CD8-positive, alpha-beta memory T cell (primary cell): ENCODE data around the gene TGM4. TPM values are rescaled to one million over a fixed set of nuclear protein-coding genes. Genes with fewer than 3 reads are reported as not detected.

Experiments
- CTCF ChIA-PET: fragments of 350-600 bp; sonication (Branson Sonifier 250); formaldehyde crosslinking; loops from one replicate; lab custom pipeline; 2021; ENCODE audit warnings: antibody characterized with exemption; lab: Charles Lee
- POLR2A ChIA-PET: fragments of 350-600 bp; sonication (Branson Sonifier 250); formaldehyde crosslinking; loops from one replicate; lab custom pipeline; 2021; ENCODE audit warnings: antibody characterized with exemption; lab: Charles Lee
- DNase-seq, 5 donors: peaks; one replicate each; pipeline versions ENCODE4 v3.0.0 to v3.0.0-alpha.2; 2020 to 2022; ENCODE audit warnings: mixed read lengths in 1 of 5
- H3K27ac ChIP-seq: one replicate; pipeline ENCODE4 v1.7.0; 2013; ENCODE audit warnings: low read depth, mild to moderate bottlenecking, low read length, moderate library complexity
- H3K27me3 ChIP-seq: 2 replicates; pipeline ENCODE4 v1.7.0; 2013; ENCODE audit warnings: low read length, mild to moderate bottlenecking; ENCODE audit not compliant: insufficient read depth, poor library complexity, severe bottlenecking
- H3K36me3 ChIP-seq: 2 replicates; pipeline ENCODE4 v1.7.0; 2013; ENCODE audit warnings: mild to moderate bottlenecking, low read length, moderate library complexity; ENCODE audit not compliant: insufficient read depth
- H3K4me1 ChIP-seq: 2 replicates; pipeline ENCODE4 v1.7.0; 2013; ENCODE audit warnings: mild to moderate bottlenecking, low read length, moderate library complexity; ENCODE audit not compliant: insufficient read depth
- H3K4me3 ChIP-seq: 2 replicates; pipeline ENCODE4 v1.7.0; 2013; ENCODE audit warnings: mild to moderate bottlenecking, low read length
- H3K9me3 ChIP-seq: 2 replicates; pipeline ENCODE4 v1.7.0; 2013; ENCODE audit warnings: mild to moderate bottlenecking, low read length
- H3K27ac Mint-ChIP-seq, 8 donors: one replicate each; pipeline ENCODE4 v1.8.0; 2020 to 2021; ENCODE audit warnings: mixed read lengths in 8 of 8, mild to moderate bottlenecking in 6 of 8, inconsistent platforms in 3 of 8, moderate library complexity in 3 of 8
- H3K27me3 Mint-ChIP-seq, 2 donors: one replicate each; pipeline ENCODE4 v1.8.0; 2020 to 2021; ENCODE audit warnings: mixed read lengths in 2 of 2, mild to moderate bottlenecking in 1 of 2, moderate library complexity in 1 of 2
- H3K36me3 Mint-ChIP-seq, 3 donors: one replicate each; pipeline ENCODE4 v1.8.0; 2020 to 2021; ENCODE audit warnings: mixed read lengths in 3 of 3, inconsistent platforms in 1 of 3, mild to moderate bottlenecking in 1 of 3
- H3K4me1 Mint-ChIP-seq, 3 donors: one replicate each; pipeline ENCODE4 v1.8.0; 2020 to 2021; ENCODE audit warnings: mixed read lengths in 3 of 3, inconsistent platforms in 1 of 3, mild to moderate bottlenecking in 1 of 3
- H3K4me3 Mint-ChIP-seq, 7 donors: one replicate each; pipeline ENCODE4 v1.8.0; 2020 to 2021; ENCODE audit warnings: mixed read lengths in 7 of 7, mild to moderate bottlenecking in 6 of 7, moderate library complexity in 4 of 7, inconsistent platforms in 2 of 7
- H3K9me3 Mint-ChIP-seq, 5 donors: one replicate each; pipeline ENCODE4 v1.8.0; 2020 to 2022; ENCODE audit warnings: mixed read lengths in 5 of 5, mild to moderate bottlenecking in 3 of 5, moderate library complexity in 2 of 5, inconsistent platforms in 1 of 5
- polyA plus RNA-seq: library from polyadenylated mRNA; unstranded; fragments of 300-500 nt; fragmentation: Illumina TruSeq; gene quantifications from one replicate; pipeline ENCODE4 v1.2.3, GENCODE V29; 2021
- total RNA-seq, 2 experiments: library from RNA; stranded (reverse); gene quantifications; one replicate each; pipeline ENCODE4 v1.2.3, GENCODE V29; 2021

Gene TGM4
- total and polyA plus RNA-seq, 3 experiments from 2014 or later, result 0.43 TPM; not detected in 2

DNA sequence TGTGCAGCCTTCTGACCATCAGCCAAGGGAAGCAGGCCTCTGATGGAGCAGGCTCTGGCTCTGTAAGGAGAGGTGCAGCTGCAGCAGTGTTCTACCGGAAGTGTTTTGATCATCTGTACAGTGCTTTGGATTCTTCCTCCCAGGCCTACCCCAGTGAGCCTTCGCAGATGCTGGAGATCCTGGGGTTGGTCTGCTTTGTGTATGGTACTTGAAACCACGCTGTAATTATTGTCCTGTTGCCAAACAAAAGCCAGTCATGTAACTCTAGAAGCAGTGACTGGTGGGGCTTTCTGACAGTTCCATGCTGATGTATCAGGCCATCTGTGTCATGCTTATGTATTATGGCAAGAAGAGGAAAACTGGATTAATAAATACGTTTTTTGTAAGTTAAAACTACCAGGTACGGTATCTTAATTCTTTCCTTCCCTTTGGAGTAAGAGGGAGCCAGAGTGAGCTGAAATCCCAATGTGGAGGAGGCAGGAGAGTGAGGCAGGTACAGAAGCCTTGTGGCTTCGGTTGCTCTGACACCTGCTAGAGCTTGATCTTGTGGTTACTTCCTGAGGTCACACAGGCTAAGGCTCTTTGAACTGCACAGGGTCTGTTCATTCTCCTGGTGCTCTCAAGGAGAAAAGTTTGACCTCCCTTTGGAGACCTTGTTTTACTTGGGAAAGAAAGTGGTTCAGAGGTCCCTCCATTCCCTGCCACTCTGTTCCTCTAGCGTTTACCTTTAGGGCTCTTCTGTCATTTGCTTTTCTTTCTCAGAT, 9.0 kb upstream of the TGM4 start:
- ChIA-PET POLR2A (no interaction called here), CTCF (no interaction called here)
- Histone ChIP-seq H3K4me1 (peaks cover 35% of the 10 kb centered on the region), H3K36me3 (no peaks in the 10 kb centered on the region), H3K27me3 (no peaks in the 10 kb centered on the region), H3K27ac (no peak overlapping the region), H3K4me3 (no peak overlapping the region), H3K9me3 (no peaks in the 10 kb centered on the region)
- H3K4me1 Mint-ChIP-seq, result peaks cover 48 to 59% (median 55%) of the 10 kb centered on the region in 3 donors
- peaks cover 0 to 4% (median 0%) of the 10 kb centered on the region in 5 donors for H3K9me3 Mint-ChIP-seq
- H3K4me3 Mint-ChIP-seq, result peak overlapping the region in 6 of 7 donors; percentile 29 to 70 (median 59)
- DNase-seq, result peak in 2 of 5 donors; percentile 29 to 38
- peak overlapping the region; percentile 79 to 95 (median 85) for H3K27ac Mint-ChIP-seq
- no peaks in the 10 kb centered on the region for H3K27me3 Mint-ChIP-seq
- H3K36me3 Mint-ChIP-seq, result peaks cover 0 to 6% (median 2%) of the 10 kb centered on the region in 3 donors

DNA sequence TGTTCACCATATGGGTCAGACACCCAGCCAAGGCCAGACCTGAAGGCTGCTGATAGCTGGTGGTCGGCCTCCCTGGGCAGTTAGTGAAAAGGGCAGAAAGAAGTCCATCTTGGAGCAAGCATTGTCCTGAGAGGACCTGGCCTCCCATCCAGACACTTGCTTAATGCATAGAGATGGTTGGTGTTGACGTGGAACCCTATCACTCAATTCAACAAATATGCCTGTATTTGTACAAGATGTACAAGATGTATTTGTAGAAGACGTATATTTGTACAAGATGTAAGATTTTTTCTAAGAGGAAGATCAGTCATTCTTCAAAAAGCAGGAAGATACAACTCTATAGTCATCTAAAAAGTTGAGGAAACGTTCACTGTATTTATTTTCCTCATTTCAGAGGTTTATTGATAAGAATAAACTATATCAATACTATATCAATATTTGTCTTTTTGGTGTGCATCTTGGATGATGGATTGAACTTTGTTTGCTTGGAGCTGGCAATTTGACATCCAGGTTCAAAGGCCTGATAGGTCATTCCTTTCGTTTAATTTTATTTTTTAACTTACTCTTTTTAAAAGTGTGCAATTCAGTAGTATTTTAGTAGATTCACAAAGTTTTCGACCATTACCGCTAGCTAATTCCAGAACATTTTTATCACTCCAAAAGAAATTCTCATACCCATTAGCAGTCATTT, 6.8 kb upstream of the TGM4 start:
- Histone ChIP-seq H3K36me3 (no peaks in the 10 kb centered on the region), H3K9me3 (no peaks in the 10 kb centered on the region), H3K4me3 (no peak overlapping the region), H3K27ac (no peak overlapping the region), H3K4me1 (peaks cover 32% of the 10 kb centered on the region), H3K27me3 (no peaks in the 10 kb centered on the region)
- Mint-ChIP-seq H3K27ac (peak overlapping the region in 6 of 8 donors; percentile 45 to 90 (median 82)), H3K27me3 (no peaks in the 10 kb centered on the region), H3K36me3 (peaks cover 0 to 3% (median 2%) of the 10 kb centered on the region in 3 donors), H3K9me3 (peaks cover 0 to 4% (median 0%) of the 10 kb centered on the region in 5 donors), H3K4me3 (peak overlapping the region in 1 of 7 donors; percentile 50), H3K4me1 (peaks cover 42 to 56% (median 47%) of the 10 kb centered on the region in 3 donors)
- ChIA-PET CTCF (no interaction called here), POLR2A (no interaction called here)
- DNase-seq, result no peak

DNA sequence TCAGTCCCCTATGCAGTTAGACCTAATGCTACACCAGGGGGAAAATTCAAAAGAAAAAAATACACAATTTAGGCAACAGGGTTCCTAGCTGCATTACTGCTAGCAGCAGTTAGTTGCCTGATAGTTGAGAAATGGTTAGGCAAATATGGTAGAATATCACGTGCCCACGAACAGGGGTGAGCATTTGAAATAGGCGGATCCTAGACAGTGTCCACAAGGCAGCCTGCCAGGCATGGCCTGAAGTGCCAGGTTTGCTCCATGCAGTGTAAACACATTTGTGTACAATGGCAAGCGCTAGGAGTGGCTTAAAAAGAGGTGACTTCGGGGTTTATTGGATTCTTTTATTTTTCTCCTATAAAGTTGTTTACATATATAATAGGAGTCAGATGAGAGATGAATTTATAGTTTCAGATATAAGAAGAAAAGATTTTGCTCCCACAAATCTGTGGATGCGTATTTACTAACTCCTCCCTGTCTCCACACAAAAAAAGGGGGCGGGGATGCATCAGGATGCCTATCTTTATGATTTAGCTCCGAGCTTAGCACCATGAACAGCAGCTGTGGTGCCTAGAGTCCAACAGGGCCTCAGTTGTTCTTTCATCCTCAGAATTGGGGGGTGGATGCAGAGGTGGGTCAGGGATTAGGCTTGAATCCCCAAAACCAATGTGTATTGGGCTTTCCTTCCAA, 3.9 kb upstream of the TGM4 start:
- Histone ChIP-seq H3K27me3 (no peaks in the 10 kb centered on the region), H3K4me1 (peaks cover 9% of the 10 kb centered on the region), H3K9me3 (no peaks in the 10 kb centered on the region), H3K27ac (no peak overlapping the region), H3K4me3 (no peak overlapping the region), H3K36me3 (no peaks in the 10 kb centered on the region)
- Mint-ChIP-seq H3K27me3 (no peaks in the 10 kb centered on the region), H3K4me1 (peaks cover 17 to 26% (median 22%) of the 10 kb centered on the region in 3 donors), H3K27ac (peak overlapping the region in 1 of 8 donors; percentile 74), H3K36me3 (peaks cover 0 to 3% (median 2%) of the 10 kb centered on the region in 3 donors), H3K4me3 (no peak overlapping the region), H3K9me3 (peaks cover 0 to 4% (median 0%) of the 10 kb centered on the region in 5 donors)
- DNase-seq, result no peak
- CTCF ChIA-PET, result no interaction called here
- POLR2A ChIA-PET, result no interaction called here

DNA sequence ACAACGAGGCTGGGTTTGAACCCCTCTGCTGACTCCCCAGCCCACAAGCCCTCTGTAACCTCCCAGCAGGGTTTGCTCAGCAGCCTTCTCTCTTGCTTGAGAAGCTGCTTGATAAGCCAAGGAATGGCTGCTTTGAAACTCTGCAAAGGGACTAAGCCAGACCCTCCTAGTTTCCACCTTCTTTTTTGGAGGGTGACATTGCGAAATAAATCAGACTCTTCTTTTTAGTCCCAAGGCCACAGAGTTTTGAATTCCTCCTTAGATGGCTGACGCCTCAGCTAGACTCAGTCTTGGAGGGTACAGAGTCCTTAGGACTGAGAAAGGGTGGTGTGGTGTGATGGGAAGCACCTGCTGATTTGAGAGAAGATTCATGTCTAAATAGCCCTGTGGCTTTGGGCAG, 1.2 kb downstream of the TGM4 start:
- H3K36me3 Mint-ChIP-seq, result no peaks in the 10 kb centered on the region
- no peaks in the 10 kb centered on the region for H3K4me1 ChIP-seq
- H3K4me3 ChIP-seq, result no peak overlapping the region
- no peak overlapping the region for H3K27ac ChIP-seq
- ChIA-PET POLR2A (no interaction called here), CTCF (no interaction called here)
- no peaks in the 10 kb centered on the region for H3K4me1 Mint-ChIP-seq
- no peaks in the 10 kb centered on the region for H3K9me3 Mint-ChIP-seq
- H3K4me3 Mint-ChIP-seq, result no peak overlapping the region
- no peak for DNase-seq
- peaks cover 0 to 2% of the 10 kb centered on the region in 2 donors for H3K27me3 Mint-ChIP-seq
- no peaks in the 10 kb centered on the region for H3K9me3 ChIP-seq
- H3K36me3 ChIP-seq, result no peaks in the 10 kb centered on the region
- no peaks in the 10 kb centered on the region for H3K27me3 ChIP-seq
- no peak overlapping the region for H3K27ac Mint-ChIP-seq

- Histone ChIP-seq H3K4me3 (no peak overlapping the region), H3K27me3 (no peaks in the 10 kb centered on the region), H3K36me3 (no peaks in the 10 kb centered on the region), H3K27ac (no peak overlapping the region), H3K4me1 (no peaks in the 10 kb centered on the region), H3K9me3 (no peaks in the 10 kb centered on the region)
- Mint-ChIP-seq H3K4me1 (no peaks in the 10 kb centered on the region), H3K9me3 (no peaks in the 10 kb centered on the region), H3K36me3 (no peaks in the 10 kb centered on the region), H3K4me3 (no peak overlapping the region), H3K27ac (peak overlapping the region in 1 of 8 donors; percentile 74), H3K27me3 (peaks cover under 1 to 2% of the 10 kb centered on the region in 2 donors)
- CTCF ChIA-PET, result no interaction called here
- no peak for DNase-seq
- POLR2A ChIA-PET, result no interaction called here
These were observed 2.9 kb downstream of the TGM4 start for GRCh38 chr3:44877333-44877732.

GRCh38 chr3:44880284-44880683, 5.9 kb downstream of the TGM4 start:
- Histone ChIP-seq H3K4me1 (no peaks in the 10 kb centered on the region), H3K36me3 (no peaks in the 10 kb centered on the region), H3K27me3 (no peaks in the 10 kb centered on the region), H3K9me3 (no peaks in the 10 kb centered on the region), H3K27ac (no peak overlapping the region), H3K4me3 (no peak overlapping the region)
- POLR2A ChIA-PET, result no interaction called here
- Mint-ChIP-seq H3K4me3 (no peak overlapping the region), H3K9me3 (no peaks in the 10 kb centered on the region), H3K4me1 (no peaks in the 10 kb centered on the region), H3K27me3 (peaks cover 7 to 10% of the 10 kb centered on the region in 2 donors), H3K27ac (no peak overlapping the region), H3K36me3 (no peaks in the 10 kb centered on the region)
- CTCF ChIA-PET, result interaction anchor here (1.3 kb wide), 1 partner anchor 22 kb away, joined by 3 read pairs; no protein-coding TSS in a partner anchor
- no peak for DNase-seq

DNA sequence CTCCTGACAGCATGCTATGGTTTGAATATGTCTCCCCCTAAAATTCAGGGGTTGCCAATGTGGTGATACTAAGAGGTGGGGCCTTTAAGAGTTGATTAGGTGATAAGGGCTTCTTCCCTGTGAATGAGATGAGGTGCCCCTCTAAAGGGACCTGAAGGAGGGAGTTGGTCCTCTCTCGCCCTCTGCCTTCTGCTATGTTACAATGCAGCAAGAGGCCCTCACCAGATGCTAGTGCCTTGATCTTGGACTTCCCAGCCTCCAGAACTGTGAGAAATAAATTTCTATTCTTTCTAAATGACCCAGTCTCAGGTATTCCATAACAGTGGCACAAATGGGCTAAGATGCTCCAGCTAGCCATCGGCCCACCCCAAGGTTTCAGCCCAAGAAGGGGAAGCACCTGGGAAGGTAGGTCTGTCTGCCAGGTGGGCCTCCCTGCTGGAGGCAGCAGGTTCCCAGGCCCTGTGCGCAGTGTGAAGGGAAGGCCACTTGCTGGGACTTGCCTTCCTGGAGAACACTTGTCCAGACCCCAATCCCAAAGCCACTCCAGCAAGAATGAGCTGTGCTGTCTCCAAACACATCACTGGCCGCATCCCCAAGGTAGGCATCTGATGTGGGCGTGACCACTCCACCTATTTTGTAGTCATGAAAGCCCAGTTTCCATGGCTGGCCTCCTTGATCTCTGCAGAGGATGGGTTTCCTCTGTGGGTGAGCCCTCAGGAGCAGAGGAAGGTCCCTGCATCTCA, 9.0 kb downstream of the TGM4 start:
- H3K4me3 Mint-ChIP-seq, result no peak overlapping the region
- H3K27me3 Mint-ChIP-seq, result peaks cover 18 to 27% of the 10 kb centered on the region in 2 donors
- Histone ChIP-seq H3K27ac (no peak overlapping the region), H3K4me3 (no peak overlapping the region), H3K36me3 (no peaks in the 10 kb centered on the region), H3K4me1 (no peaks in the 10 kb centered on the region), H3K9me3 (no peaks in the 10 kb centered on the region), H3K27me3 (peaks cover 4% of the 10 kb centered on the region)
- no peaks in the 10 kb centered on the region for H3K4me1 Mint-ChIP-seq
- POLR2A ChIA-PET, result no interaction called here
- H3K27ac Mint-ChIP-seq, result no peak overlapping the region
- H3K9me3 Mint-ChIP-seq, result no peaks in the 10 kb centered on the region
- CTCF ChIA-PET, result no interaction called here
- no peaks in the 10 kb centered on the region for H3K36me3 Mint-ChIP-seq
- no peak for DNase-seq
